ENCODE results near the gene DAB1. TPM values are rescaled to one million over a fixed set of nuclear protein-coding genes. Genes with fewer than 3 reads are reported as not detected.

DAB1 gene
- polyA plus RNA-seq, 1 donor from 2014 or later = 11.4 TPM

DNA sequence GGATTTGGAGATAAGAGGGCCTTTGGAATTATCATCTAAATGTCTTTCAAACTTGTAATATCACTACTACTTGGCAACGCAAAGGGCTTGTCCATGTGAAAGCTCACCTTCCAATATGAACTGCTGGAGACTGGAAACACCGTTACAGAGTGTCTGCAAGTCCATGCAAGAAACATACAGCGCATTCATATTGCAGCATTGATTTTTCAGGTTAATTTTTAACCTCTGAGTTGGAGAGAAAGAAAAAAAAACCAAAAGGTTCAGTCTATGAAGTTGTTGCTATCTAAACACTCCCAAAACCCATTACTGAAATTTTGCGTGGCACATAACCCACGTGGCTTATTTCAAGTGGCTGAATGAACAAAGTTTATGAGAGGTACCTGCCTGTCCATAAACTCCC lies 23.8 kb downstream of the DAB1 start:
- no peak overlapping the region for H3K27ac ChIP-seq (ENCODE audit: low read length)
- TF ChIP-seq POLR2AphosphoS5 (IDR thresholded peaks at IDR 0.05) (no peak), MXI1 (conservative IDR thresholded peaks at IDR 0.05; ENCODE audit: poor library complexity, severe bottlenecking) (no peak), SMC3 (conservative IDR thresholded peaks at IDR 0.05; ENCODE audit: poor library complexity) (no peak), EZH2 (IDR thresholded peaks at IDR 0.05; ENCODE audit: borderline replicate concordance, insufficient read depth, low read length, poor library complexity, severe bottlenecking) (no peak), RAD21 (conservative IDR thresholded peaks at IDR 0.05) (no peak), TAF1 (IDR thresholded peaks at IDR 0.05; ENCODE audit: low read depth) (no peak), EP300 (conservative IDR thresholded peaks at IDR 0.05; ENCODE audit: poor library complexity, severe bottlenecking) (no peak), REST (IDR thresholded peaks at IDR 0.05; ENCODE audit: borderline replicate concordance) (no peak)
- TF ChIP-seq, protein P1, sequence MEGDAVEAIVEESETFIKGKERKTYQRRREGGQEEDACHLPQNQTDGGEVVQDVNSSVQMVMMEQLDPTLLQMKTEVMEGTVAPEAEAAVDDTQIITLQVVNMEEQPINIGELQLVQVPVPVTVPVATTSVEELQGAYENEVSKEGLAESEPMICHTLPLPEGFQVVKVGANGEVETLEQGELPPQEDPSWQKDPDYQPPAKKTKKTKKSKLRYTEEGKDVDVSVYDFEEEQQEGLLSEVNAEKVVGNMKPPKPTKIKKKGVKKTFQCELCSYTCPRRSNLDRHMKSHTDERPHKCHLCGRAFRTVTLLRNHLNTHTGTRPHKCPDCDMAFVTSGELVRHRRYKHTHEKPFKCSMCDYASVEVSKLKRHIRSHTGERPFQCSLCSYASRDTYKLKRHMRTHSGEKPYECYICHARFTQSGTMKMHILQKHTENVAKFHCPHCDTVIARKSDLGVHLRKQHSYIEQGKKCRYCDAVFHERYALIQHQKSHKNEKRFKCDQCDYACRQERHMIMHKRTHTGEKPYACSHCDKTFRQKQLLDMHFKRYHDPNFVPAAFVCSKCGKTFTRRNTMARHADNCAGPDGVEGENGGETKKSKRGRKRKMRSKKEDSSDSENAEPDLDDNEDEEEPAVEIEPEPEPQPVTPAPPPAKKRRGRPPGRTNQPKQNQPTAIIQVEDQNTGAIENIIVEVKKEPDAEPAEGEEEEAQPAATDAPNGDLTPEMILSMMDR (IDR thresholded peaks at IDR 0.05; ENCODE audit: poor library complexity, severe bottlenecking) = no peak
- no peak overlapping the region for H3K4me3 ChIP-seq (ENCODE audit: low read length)
- no peaks in the 10 kb centered on the region for H3K79me2 ChIP-seq (replicated peaks; ENCODE audit: insufficient read depth, low read length)
- H2AFZ ChIP-seq (ENCODE audit: low read depth, low read length) = no peak overlapping the region
- H3K9ac ChIP-seq (ENCODE audit: low read length) = no peak overlapping the region
- H3K27me3 ChIP-seq (ENCODE audit: insufficient read depth, low read depth, low read length) = no peaks in the 10 kb centered on the region
- H3K9me3 ChIP-seq (ENCODE audit: low read length) = no peaks in the 10 kb centered on the region
- no peak overlapping the region for H3K4me2 ChIP-seq (ENCODE audit: low read length)
- H3K9me2 ChIP-seq (ENCODE audit: insufficient read depth, low read length) = no peaks in the 10 kb centered on the region
- no peaks in the 10 kb centered on the region for H3K36me3 ChIP-seq (ENCODE audit: insufficient read depth, low read length)
- H4K20me1 ChIP-seq (ENCODE audit: insufficient read depth) = no peaks in the 10 kb centered on the region
- H3F3A ChIP-seq (ENCODE audit: insufficient read depth, low read length, poor library complexity, severe bottlenecking) = no peaks in the 10 kb centered on the region

GRCh38 chr1:57393058-57393584 lies 30.7 kb downstream of the DAB1 start:
- Histone ChIP-seq H4K20me1 (ENCODE audit: insufficient read depth) (no peaks in the 10 kb centered on the region), H3K4me2 (ENCODE audit: low read length) (no peak overlapping the region), H3K79me2 (replicated peaks; ENCODE audit: insufficient read depth, low read length) (peaks cover 5% of the 10 kb centered on the region), H3F3A (ENCODE audit: insufficient read depth, low read length, poor library complexity, severe bottlenecking) (no peaks in the 10 kb centered on the region), H3K9me3 (ENCODE audit: low read length) (no peaks in the 10 kb centered on the region), H3K27ac (ENCODE audit: low read length) (no peak overlapping the region), H3K4me3 (ENCODE audit: low read length) (no peak overlapping the region), H3K9ac (ENCODE audit: low read length) (no peak overlapping the region), H3K27me3 (ENCODE audit: insufficient read depth, low read depth, low read length) (no peaks in the 10 kb centered on the region), H3K9me2 (ENCODE audit: insufficient read depth, low read length) (no peaks in the 10 kb centered on the region), H3K36me3 (ENCODE audit: insufficient read depth, low read length) (no peaks in the 10 kb centered on the region), H2AFZ (ENCODE audit: low read depth, low read length) (no peak overlapping the region)
- TF ChIP-seq, protein P1 (IDR thresholded peaks at IDR 0.05; ENCODE audit: poor library complexity, severe bottlenecking) = no peak
- TF ChIP-seq SMC3 (conservative IDR thresholded peaks at IDR 0.05; ENCODE audit: poor library complexity) (no peak), EP300 (conservative IDR thresholded peaks at IDR 0.05; ENCODE audit: poor library complexity, severe bottlenecking) (no peak), EZH2 (IDR thresholded peaks at IDR 0.05; ENCODE audit: borderline replicate concordance, insufficient read depth, low read length, poor library complexity, severe bottlenecking) (no peak), REST (IDR thresholded peaks at IDR 0.05; ENCODE audit: borderline replicate concordance) (no peak), POLR2AphosphoS5 (IDR thresholded peaks at IDR 0.05) (no peak), MXI1 (conservative IDR thresholded peaks at IDR 0.05; ENCODE audit: poor library complexity, severe bottlenecking) (no peak), RAD21 (conservative IDR thresholded peaks at IDR 0.05) (no peak), TAF1 (IDR thresholded peaks at IDR 0.05; ENCODE audit: low read depth) (no peak)

All from neural cell (in vitro differentiated cells).